Cortex of kidney (tissue), 1 donor: ENCODE measurements around the gene MPRIP.

Experiments
- DNase-seq: peaks from one replicate; lab custom pipeline; 2025; lab: John Stamatoyannopoulos, UW

The MPRIP gene

DNA sequence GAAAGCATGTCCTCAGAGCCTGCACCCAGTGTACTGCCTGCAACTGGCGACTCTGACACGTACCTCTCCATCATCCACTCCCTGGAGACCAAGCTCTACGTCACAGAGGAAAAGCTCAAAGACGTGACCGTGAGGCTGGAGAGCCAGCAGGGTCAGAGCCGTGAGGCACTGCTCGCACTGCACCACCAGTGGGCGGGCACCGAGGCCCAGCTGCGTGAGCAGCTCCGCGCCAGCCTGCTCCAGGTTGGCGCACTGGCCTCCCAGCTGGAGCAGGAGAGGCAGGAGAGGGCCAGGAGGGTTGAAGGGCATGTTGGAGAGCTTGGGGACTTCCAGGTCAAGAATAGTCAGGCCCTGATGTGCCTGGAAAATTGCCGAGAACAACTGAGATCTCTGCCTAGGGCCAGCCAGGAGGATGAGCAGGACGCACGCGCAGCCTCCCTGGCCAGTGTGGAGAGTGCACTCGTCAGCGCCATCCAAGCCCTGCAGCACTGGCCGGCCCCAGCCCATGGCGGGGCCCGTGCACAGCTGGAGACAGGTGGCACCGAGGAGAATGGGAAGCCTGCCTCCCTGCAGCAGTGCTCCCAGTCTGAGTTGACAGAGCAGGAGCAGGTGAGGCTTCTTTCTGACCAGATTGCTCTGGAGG, 123.5 kb downstream of the MPRIP start:
- DNase-seq, result no peak

DNA sequence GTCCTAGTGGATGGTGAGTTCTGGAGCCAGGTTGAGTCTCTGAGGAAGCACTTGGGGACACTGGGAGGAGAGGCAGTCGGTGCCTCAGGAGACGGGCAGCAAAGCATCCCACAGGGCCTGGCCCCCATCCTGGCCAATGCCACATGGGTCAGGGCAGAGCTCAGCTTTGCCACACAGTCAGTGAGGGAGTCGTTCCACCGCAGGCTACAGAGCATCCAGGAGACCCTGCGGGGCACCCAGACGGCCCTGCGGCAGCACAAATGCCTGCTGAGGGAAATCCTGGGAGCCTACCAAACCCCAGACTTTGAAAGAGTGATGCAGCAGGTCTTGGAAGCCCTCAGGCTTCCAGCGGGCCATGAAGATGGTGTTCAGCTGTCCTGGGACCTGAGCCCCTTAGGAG, 124.2 kb downstream of the MPRIP start:
- DNase-seq, result no peak

DNA sequence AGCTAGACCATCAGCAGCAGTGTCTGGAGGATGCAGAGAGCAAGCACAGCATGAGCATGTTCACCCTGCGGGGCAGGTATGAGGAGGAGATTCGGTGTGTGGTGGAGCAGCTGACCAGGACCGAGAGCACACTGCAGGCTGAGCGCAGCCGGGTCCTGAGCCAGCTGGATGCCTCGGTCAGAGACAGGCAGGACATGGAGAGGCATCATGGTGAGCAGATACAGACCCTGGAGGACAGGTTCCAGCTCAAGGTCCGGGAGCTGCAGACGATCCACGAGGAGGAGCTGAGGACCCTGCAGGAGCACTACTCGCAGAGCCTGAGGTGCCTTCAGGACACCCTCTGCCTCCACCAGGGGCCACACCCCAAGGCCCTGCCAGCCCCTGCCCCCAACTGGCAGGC, 125.1 kb downstream of the MPRIP start:
- DNase-seq, result no peak

- no peak for DNase-seq
Observed at GRCh38 chr17:17167986-17168385, 125.7 kb downstream of the MPRIP start.

DNA sequence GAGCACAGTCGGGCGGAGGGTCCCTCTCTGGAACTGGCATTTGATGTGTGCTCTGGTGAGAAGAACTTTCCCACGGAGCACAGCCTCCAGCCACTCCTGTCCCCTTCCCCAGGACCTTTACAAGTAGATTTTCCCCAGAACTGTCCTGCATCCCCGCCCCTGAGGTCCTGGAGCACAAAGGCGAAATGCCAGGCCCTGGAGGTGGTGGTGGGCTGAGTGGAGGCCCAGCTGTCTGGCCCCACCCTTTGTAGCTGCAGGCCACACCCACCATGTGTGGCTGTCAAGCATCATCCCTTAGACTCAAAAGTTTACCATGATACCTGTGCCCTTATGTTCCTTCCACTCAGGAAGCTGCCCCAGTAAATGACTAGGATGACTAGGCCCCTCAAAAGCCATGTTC, 126.1 kb downstream of the MPRIP start:
- no peak for DNase-seq

- no peak for DNase-seq
Observed at GRCh38 chr17:17169396-17169795, 127.1 kb downstream of the MPRIP start.

- no peak for DNase-seq
Observed at GRCh38 chr17:17170346-17170985, 128.2 kb downstream of the MPRIP start.

DNA sequence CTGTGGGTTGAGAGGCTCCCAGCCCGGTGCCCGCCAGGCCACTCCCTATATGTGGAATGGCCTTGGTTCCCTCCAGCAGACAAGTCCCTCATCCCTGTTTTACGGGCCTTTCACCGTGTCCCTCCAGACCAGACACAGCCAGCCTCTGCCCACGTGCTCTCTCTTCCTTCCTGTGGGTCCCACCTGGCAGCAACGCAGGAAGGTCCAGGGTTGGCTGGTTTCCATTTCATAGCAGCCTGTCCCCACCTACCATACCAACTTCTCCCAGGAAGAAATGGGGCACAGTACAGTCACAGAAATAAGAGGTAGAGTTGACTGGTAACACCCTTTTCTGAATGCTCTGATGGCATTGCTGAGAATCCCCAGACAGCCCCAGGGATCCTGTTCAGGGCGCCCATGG, 128.9 kb downstream of the MPRIP start:
- DNase-seq, result no peak

DNA sequence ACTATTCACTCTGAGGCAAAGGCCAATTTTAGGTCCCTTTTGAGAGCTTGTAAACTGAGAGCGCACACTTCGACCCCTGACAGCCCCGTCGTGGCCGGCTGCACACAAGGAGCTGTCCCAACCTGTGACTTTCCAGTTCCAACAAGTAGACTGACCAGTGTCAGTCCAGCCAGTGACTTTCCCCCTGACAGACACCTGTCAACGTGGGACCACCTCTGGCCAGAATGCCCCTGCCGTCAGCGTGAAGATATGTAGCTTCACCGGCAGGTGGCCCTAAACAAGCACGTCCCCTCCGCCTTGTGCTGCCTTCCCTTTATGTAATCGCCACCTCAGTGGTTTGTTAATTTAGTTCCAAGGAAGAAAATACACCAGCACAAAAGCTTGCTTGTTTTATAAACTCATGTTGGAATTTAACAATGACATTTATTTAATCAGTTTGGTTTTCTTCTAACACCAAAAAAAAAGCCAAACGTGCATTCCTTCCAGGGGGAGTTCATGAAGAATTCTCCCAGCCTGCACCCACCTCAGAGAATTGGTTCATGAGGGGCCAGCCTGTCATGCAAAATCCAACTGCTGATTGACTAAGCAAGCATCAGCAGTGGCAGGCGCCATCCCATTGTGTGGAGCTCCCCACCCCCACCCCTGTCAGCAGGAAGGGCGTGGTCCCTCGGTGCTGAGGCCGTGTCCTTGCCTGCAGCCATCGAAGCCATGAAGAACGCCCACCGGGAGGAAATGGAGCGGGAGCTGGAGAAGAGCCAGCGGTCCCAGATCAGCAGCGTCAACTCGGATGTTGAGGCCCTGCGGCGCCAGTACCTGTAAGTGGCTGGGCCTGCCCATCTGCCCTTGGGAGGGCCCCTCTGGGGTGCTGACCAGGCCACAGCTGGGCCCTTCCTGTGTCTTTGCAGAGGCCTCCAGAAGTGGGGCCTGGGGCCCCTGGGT, 130.0 kb downstream of the MPRIP start:
- DNase-seq, result no peak

DNA sequence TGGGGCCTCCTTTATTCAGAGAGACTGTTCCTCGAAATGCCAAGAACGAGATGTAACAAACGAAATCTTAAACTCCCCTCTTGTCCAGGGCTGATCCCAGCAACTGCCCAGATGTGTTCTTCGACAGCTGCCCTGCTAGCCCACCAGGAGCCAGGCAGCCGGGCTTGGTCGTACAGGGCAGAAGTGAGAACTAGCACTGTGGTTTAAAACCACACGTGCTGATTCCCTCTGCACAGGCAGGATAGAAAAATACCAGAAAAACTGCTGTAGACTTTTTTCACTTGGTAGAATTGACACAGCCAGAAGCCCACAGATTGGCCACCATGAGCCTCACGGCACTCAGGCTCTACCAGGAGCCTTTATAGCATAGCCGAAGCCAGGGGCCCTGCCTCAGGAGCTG, 130.7 kb downstream of the MPRIP start:
- DNase-seq, result no peak

- DNase-seq, result no peak
Observed at GRCh38 chr17:17173921-17174320, 131.7 kb downstream of the MPRIP start.

DNA sequence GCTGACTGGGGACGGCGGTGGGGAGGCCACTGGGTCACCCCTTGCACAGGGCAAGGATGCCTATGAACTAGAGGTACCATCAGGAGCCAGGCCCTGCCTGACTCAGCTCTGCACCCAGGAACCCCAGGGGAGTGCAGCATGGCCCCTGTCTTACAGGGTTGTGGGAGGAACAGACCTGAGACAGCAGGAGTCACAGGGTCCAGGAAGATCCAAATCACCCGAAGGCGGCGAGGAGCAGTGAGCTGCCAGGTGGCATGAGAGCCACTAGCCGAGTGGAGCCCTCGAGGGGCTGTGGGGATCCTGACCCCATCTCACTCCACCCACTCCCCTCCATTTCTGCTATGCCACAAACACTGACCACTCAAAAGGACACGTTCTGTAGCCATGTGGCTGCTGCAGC, 133.1 kb downstream of the MPRIP start:
- DNase-seq, result no peak

- DNase-seq, result no peak
Observed at GRCh38 chr17:17175917-17176316, 133.7 kb downstream of the MPRIP start.

GRCh38 chr17:17176341-17176740, 134.1 kb downstream of the MPRIP start:
- DNase-seq, result no peak

- no peak for DNase-seq
Observed at GRCh38 chr17:17177176-17177575, 134.9 kb downstream of the MPRIP start.

DNA sequence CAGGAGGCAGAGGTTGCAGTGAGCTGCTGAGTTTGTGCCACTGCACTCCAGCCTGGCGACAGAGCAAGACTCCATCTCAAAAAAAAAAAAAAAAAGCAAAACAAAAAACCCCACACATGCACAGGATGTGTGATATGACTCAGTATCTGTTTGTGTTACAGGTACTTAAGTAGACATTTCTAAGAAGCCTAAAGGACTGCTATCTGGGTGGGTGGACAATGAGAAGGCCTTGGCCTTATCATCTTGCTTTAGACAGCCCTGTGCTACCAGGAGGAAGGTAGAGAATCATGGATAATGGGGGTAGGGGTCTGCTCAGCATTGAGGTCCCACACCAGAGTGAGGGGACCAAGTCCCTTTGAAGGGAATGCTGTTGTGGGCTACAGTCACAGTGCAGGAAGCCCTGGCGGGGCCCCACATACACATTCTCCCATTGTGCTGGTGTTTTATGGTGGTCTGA, 137.1 kb downstream of the MPRIP start:
- no peak for DNase-seq

- DNase-seq, result no peak
Observed at GRCh38 chr17:17180141-17180603, 137.9 kb downstream of the MPRIP start.

DNA sequence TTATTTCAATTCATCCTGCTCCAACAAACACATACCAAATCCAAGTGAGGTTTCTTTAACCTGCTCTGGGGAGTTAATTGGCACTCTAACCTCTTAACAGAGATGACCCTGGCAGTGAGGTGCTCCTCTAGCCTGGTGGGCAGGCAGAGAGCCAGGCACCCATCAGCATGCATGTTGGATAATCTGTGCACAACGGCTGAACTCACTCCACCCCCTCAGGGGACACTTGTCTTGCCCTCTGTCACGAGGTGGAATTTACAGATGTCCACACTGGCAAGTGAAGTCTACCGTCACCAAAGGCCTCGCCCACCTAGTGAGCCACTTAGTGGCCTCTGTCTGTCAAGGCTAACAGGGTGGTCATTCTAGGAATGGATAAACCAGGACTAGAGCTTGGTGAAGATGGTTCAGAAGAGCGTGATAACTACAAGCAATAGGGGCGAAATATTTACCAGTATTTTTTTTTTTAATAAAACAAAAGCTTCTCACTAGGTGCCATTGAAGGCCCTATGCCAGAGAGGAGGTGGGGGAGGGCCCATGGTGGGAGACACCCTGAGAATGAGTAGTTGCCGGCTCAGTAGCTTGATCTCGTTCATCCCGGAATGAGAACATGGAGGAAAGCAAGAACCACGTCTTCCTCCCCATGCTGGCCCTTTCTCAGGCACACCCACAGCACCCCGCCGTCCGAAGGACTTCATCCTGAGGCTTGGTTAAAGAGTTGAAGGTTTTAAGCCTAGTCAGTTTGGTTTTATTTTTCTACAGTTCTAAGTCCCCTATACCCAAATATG, 138.7 kb downstream of the MPRIP start:
- no peak for DNase-seq

DNA sequence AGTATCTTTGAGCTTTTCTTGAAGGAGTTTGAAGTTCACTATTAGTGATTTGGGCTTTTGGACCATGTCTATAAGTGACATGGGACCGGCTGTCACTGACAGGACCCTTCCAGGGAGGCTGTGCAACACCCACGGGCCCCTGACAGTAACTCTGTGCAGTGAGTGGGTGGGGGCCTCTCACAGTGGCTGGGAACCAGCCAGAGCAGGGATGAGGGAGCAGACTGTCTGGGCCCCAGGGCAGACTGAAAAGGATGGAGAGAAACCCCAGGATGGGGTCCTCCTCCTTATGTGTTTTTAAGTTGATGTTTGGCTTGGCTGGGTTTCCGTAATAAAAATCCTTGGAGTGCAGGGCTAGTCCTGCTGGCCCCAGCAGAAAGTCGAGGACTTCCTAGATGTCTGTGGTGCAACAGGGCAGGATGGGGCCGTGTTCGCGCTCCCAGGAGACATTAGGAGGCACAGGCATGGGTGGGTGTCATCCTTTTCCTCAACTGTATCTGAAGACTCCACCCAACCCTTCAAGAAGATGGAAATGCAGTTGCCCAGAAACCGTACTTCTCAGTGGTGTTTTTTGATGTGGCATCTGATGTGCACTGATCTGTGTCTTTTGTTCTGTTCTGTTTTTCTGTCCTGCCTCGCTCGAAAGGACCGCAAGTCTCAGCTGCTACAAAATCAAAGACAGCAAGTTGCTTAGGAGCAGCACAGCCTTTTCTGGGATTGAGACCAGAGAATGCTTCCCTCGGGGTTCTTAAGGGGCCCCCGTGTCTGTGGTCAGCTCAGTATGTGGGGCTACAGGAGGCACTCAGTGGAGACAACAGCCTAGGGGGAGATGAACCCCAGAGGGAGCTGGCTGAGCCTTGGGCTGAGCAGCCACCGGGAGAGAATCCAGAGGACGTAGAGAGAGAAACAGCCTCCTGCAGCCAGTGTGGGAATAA, 139.7 kb downstream of the MPRIP start:
- no peak for DNase-seq

- no peak for DNase-seq
Observed at GRCh38 chr17:17182598-17183136, 140.4 kb downstream of the MPRIP start.

- no peak for DNase-seq
Observed at GRCh38 chr17:17183744-17184143, 141.5 kb downstream of the MPRIP start.
